Measurements from ENCODE around the gene C2CD3.

C2CD3 gene

GRCh38 chr11:74004759-74005615 is 165.8 kb downstream of the C2CD3 start:
- H3K36me3 ChIP-seq = peaks cover 11% of the 10 kb centered on the region; the same call in 1 of the 2 replicates
- H3K27me3 ChIP-seq (ENCODE audit: insufficient read depth, low read depth, severe bottlenecking) = no peaks in the 10 kb centered on the region
- no peaks in the 10 kb centered on the region for H3K9me3 ChIP-seq (ENCODE audit: severe bottlenecking)
- no peak overlapping the region for H3K27ac ChIP-seq
- no peak for TF ChIP-seq CTCF (IDR thresholded peaks at IDR 0.05; ENCODE audit: low read depth, low read length)
- no peak for DNase-seq
- no peak overlapping the region for H3K4me3 ChIP-seq (ENCODE audit: low read depth, low read length)

GRCh38 chr11:74004046-74004695 is 166.6 kb downstream of the C2CD3 start:
- peaks cover 11% of the 10 kb centered on the region; the same call in 1 of the 2 replicates for H3K36me3 ChIP-seq
- no peak for TF ChIP-seq CTCF (IDR thresholded peaks at IDR 0.05; ENCODE audit: low read depth, low read length)
- H3K27ac ChIP-seq = no peak overlapping the region
- H3K9me3 ChIP-seq (ENCODE audit: severe bottlenecking) = no peaks in the 10 kb centered on the region
- DNase-seq = no peak
- H3K27me3 ChIP-seq (ENCODE audit: insufficient read depth, low read depth, severe bottlenecking) = no peaks in the 10 kb centered on the region
- H3K4me3 ChIP-seq (ENCODE audit: low read depth, low read length) = no peak overlapping the region

GRCh38 chr11:74002832-74003231 is 168.0 kb downstream of the C2CD3 start:
- no peak overlapping the region for H3K4me3 ChIP-seq (ENCODE audit: low read depth, low read length)
- TF ChIP-seq CTCF (IDR thresholded peaks at IDR 0.05; ENCODE audit: low read depth, low read length) = no peak
- peaks cover 11% of the 10 kb centered on the region; the same call in 1 of the 2 replicates for H3K36me3 ChIP-seq
- no peaks in the 10 kb centered on the region for H3K9me3 ChIP-seq (ENCODE audit: severe bottlenecking)
- DNase-seq = no peak
- H3K27me3 ChIP-seq (ENCODE audit: insufficient read depth, low read depth, severe bottlenecking) = no peaks in the 10 kb centered on the region
- H3K27ac ChIP-seq = no peak overlapping the region

GRCh38 chr11:74001822-74002286 is 168.9 kb downstream of the C2CD3 start:
- Histone ChIP-seq H3K36me3 (peaks cover 11% of the 10 kb centered on the region; the same call in 1 of the 2 replicates), H3K27ac (no peak overlapping the region), H3K27me3 (ENCODE audit: insufficient read depth, low read depth, severe bottlenecking) (no peaks in the 10 kb centered on the region), H3K9me3 (ENCODE audit: severe bottlenecking) (no peaks in the 10 kb centered on the region), H3K4me3 (ENCODE audit: low read depth, low read length) (no peak overlapping the region)
- no peak for TF ChIP-seq CTCF (IDR thresholded peaks at IDR 0.05; ENCODE audit: low read depth, low read length)
- no peak for DNase-seq

GRCh38 chr11:74000307-74001133 is 170.3 kb downstream of the C2CD3 start:
- H3K9me3 ChIP-seq (ENCODE audit: severe bottlenecking) = no peaks in the 10 kb centered on the region
- no peaks in the 10 kb centered on the region for H3K27me3 ChIP-seq (ENCODE audit: insufficient read depth, low read depth, severe bottlenecking)
- no peak overlapping the region for H3K4me3 ChIP-seq (ENCODE audit: low read depth, low read length)
- H3K36me3 ChIP-seq = peaks cover 11% of the 10 kb centered on the region; the same call in 1 of the 2 replicates
- H3K27ac ChIP-seq = no peak overlapping the region
- TF ChIP-seq CTCF (IDR thresholded peaks at IDR 0.05; ENCODE audit: low read depth, low read length) = no peak
- DNase-seq = no peak
